Upper lobe of left lung (tissue), 6 donors: ENCODE data around the gene CTTN. TPM values are rescaled to one million over a fixed set of nuclear protein-coding genes. Genes with fewer than 3 reads are reported as not detected.
A peak's percentile ranks its signal among the peaks of the same experiment; 100 is the strongest.

ENCODE experiments used
- ATAC-seq, 2 donors: fragments of 200-7000 bp; cut with Tn5 transposase; one replicate each; pipeline ENCODE4 v1.9.1; 2022; ENCODE audit warnings: mild to moderate bottlenecking in 2 of 2, moderate library complexity in 2 of 2; ENCODE audit not compliant: low FRiP score in 2 of 2
- DNase-seq, 2 donors: peaks; one replicate each; pipeline ENCODE4 v3.0.0-alpha.2; 2019 to 2020
- H3K27ac ChIP-seq, 4 donors: fragments of 200-600 bp; sonication (generic); one replicate each; pipeline ENCODE4 v1.5.1; 2016 to 2019
- H3K27me3 ChIP-seq, 4 donors: fragments of 200-600 bp; sonication (generic); one replicate each; pipeline ENCODE4 v1.5.1; 2017 to 2019
- H3K36me3 ChIP-seq, 4 donors: fragments of 200-600 bp; sonication (generic); one replicate each; pipeline ENCODE4 v1.5.1; 2016 to 2019
- H3K4me1 ChIP-seq, 4 donors: fragments of 200-600 bp; sonication (generic); one replicate each; pipeline ENCODE4 v1.5.1; 2018 to 2019
- H3K4me3 ChIP-seq, 4 donors: fragments of 200-600 bp; sonication (generic); one replicate each; pipeline ENCODE4 v1.5.1; 2017 to 2019; ENCODE audit warnings: mild to moderate bottlenecking in 2 of 4, moderate library complexity in 1 of 4
- H3K9me3 ChIP-seq, 4 donors: fragments of 200-600 bp; sonication (generic); one replicate each; pipeline ENCODE4 v1.5.1; 2018 to 2019
- CTCF ChIP-seq, 6 experiments: fragments of 450-650 bp in 4 of 6; fragments of 200-600 bp in 2 of 6; sonication (generic) in 2 of 6; IDR thresholded peaks; one replicate each; pipeline ENCODE4 v1.5.1; 2016 to 2019; ENCODE audit warnings: antibody characterized with exemption in 6 of 6
- EP300 ChIP-seq, 4 donors: sonication (generic); formaldehyde crosslinking; IDR thresholded peaks; one replicate each; pipeline ENCODE4 v1.5.1; 2017; ENCODE audit warnings: antibody characterized with exemption in 4 of 4, control low read depth in 2 of 4
- POLR2A ChIP-seq, 4 donors: fragments of 450-650 bp; IDR thresholded peaks; one replicate each; pipeline ENCODE4 v1.5.1; 2016 to 2017; ENCODE audit warnings: antibody characterized with exemption in 4 of 4, mild to moderate bottlenecking in 2 of 4
- POLR2AphosphoS5 ChIP-seq, 2 donors: sonication (generic); formaldehyde crosslinking; IDR thresholded peaks; one replicate each; pipeline ENCODE4 v1.5.1; 2017; ENCODE audit warnings: antibody characterized with exemption in 2 of 2
- WGBS, 2 donors: methylation state at CpG; one replicate each; pipeline ENCODE4 v1.1.5; 2017 to 2018; 5-methylcytosine and 5-hydroxymethylcytosine counted together
- total RNA-seq, 6 donors: library from RNA; depleted of rRNA in 4 of 6; stranded (reverse); fragments of >200 nt in 4 of 6; gene quantifications; one replicate each; pipeline versions ENCODE4 v1.1.0 to v1.2.1, GENCODE V29; 2016 to 2021
- donor health status: DM: no; HTN: no; CAD: no; lungs with moderate emphysema.
- donor health status: DM: no; HTN: yes; CAD: no; lungs with severe emphysema.

Gene CTTN
- total RNA-seq, 6 donors from 2014 or later, result 175 to 413 (median 218) TPM

GRCh38 chr11:70481625-70482528 lies 83.5 kb downstream of the CTTN start:
- H3K4me3 ChIP-seq, result no peak overlapping the region
- ATAC-seq (peak; percentile 44 to 68), DNase-seq (peak in 1 of 2 donors; percentile 74)
- peak overlapping the region; percentile 54 to 71 (median 61) for H3K27ac ChIP-seq
- H3K9me3 ChIP-seq, result no peaks in the 10 kb centered on the region
- peaks cover 0 to 17% (median 5%) of the 10 kb centered on the region in 4 donors for H3K4me1 ChIP-seq
- WGBS, 2 donors, result 91% methylated on average over 10 to 16 of the region's 21 CpGs
- H3K27me3 ChIP-seq, result no peaks in the 10 kb centered on the region
- TF ChIP-seq POLR2AphosphoS5 (IDR thresholded peaks at IDR 0.05), result no peak
- TF ChIP-seq EP300 (IDR thresholded peaks at IDR 0.05), result no peak
- no peak for TF ChIP-seq POLR2A (IDR thresholded peaks at IDR 0.05)
- TF ChIP-seq CTCF (IDR thresholded peaks at IDR 0.05), result no peak
- peaks cover 0 to under 1% (median 0%) of the 10 kb centered on the region in 4 donors for H3K36me3 ChIP-seq

- Histone ChIP-seq H3K27me3 (no peaks in the 10 kb centered on the region), H3K4me3 (no peak overlapping the region), H3K9me3 (no peaks in the 10 kb centered on the region), H3K4me1 (peaks cover 0 to 17% (median 5%) of the 10 kb centered on the region in 4 donors), H3K27ac (peak overlapping the region; percentile 54 to 71 (median 61)), H3K36me3 (peaks cover 0 to 3% (median 0%) of the 10 kb centered on the region in 4 donors)
- ATAC-seq (peak; percentile 18 to 60), DNase-seq (no peak)
- 73 to 90% methylated on average over 2 to 12 of the region's 12 CpGs for WGBS, 2 donors
- TF ChIP-seq EP300 (IDR thresholded peaks at IDR 0.05), result no peak
- no peak for TF ChIP-seq CTCF (IDR thresholded peaks at IDR 0.05)
- TF ChIP-seq POLR2A (IDR thresholded peaks at IDR 0.05), result no peak
- no peak for TF ChIP-seq POLR2AphosphoS5 (IDR thresholded peaks at IDR 0.05)
These were observed 84.2 kb downstream of the CTTN start for GRCh38 chr11:70482529-70482917.

- H3K27ac ChIP-seq, result peak overlapping the region; percentile 54 to 71 (median 61)
- H3K27me3 ChIP-seq, result no peaks in the 10 kb centered on the region
- H3K36me3 ChIP-seq, result peaks cover 0 to 3% (median 0%) of the 10 kb centered on the region in 4 donors
- 55 to 76% methylated on average over 9 of the region's 9 CpGs for WGBS, 2 donors
- DNase-seq (peak in 1 of 2 donors; percentile 84), ATAC-seq (peak; percentile 55 to 71)
- H3K4me1 ChIP-seq, result peaks cover 0 to 17% (median 5%) of the 10 kb centered on the region in 4 donors
- H3K9me3 ChIP-seq, result no peaks in the 10 kb centered on the region
- no peak overlapping the region for H3K4me3 ChIP-seq
- TF ChIP-seq POLR2AphosphoS5 (IDR thresholded peaks at IDR 0.05) (no peak), CTCF (IDR thresholded peaks at IDR 0.05) (peak; percentile 13 to 47 (median 20)), EP300 (IDR thresholded peaks at IDR 0.05) (peak in 1 of 4 donors; percentile 44)
These were observed 84.9 kb downstream of the CTTN start for GRCh38 chr11:70483077-70483861.

GRCh38 chr11:70483917-70484316 lies 85.6 kb downstream of the CTTN start:
- peaks cover 0 to 3% (median 0%) of the 10 kb centered on the region in 4 donors for H3K36me3 ChIP-seq
- ATAC-seq, result no peak
- H3K9me3 ChIP-seq, result no peaks in the 10 kb centered on the region
- TF ChIP-seq POLR2AphosphoS5 (IDR thresholded peaks at IDR 0.05) (no peak), EP300 (IDR thresholded peaks at IDR 0.05) (no peak), POLR2A (IDR thresholded peaks at IDR 0.05) (no peak), CTCF (IDR thresholded peaks at IDR 0.05) (no peak)
- WGBS, 2 donors, result 91 to 95% methylated on average over 2 of the region's 2 CpGs
- peak overlapping the region in 1 of 4 donors; percentile 71 for H3K27ac ChIP-seq
- peaks cover 0 to 17% (median 5%) of the 10 kb centered on the region in 4 donors for H3K4me1 ChIP-seq
- DNase-seq, result no peak
- no peaks in the 10 kb centered on the region for H3K27me3 ChIP-seq
- no peak overlapping the region for H3K4me3 ChIP-seq
